ENCODE data around the gene CD99.

GRCh38 chrX:2712428-2712827, 21.3 kb downstream of the CD99 start:
- TF ChIP-seq CTCF (IDR thresholded peaks at IDR 0.05): no peak
- no peak for TF ChIP-seq POLR2AphosphoS5 (IDR thresholded peaks at IDR 0.05; ENCODE audit: low read depth, low read length)
- TF ChIP-seq TCF12 (IDR thresholded peaks at IDR 0.05): no peak
- no peak for TF ChIP-seq EZH2phosphoT487 (IDR thresholded peaks at IDR 0.05; ENCODE audit: borderline replicate concordance, low read depth)
- TF ChIP-seq FOXM1 (IDR thresholded peaks at IDR 0.05; ENCODE audit: low read depth): no peak
- no peak for TF ChIP-seq ELF1 (IDR thresholded peaks at IDR 0.05)
